Lower leg skin (tissue), 3 donors: ENCODE data around the gene CREB5.
"Not testable (repeated sequence)": the region's sequence is repeated elsewhere in the genome, so short reads cannot be mapped to it uniquely, and the experiment has no call there.

Source experiments
- CTCF ChIP-seq, 3 donors: fragments of 450-650 bp; IDR thresholded peaks; one replicate each; pipeline ENCODE4 v1.5.1; 2016; ENCODE audit warnings: antibody characterized with exemption in 3 of 3, mild to moderate bottlenecking in 3 of 3, moderate library complexity in 2 of 3
- POLR2A ChIP-seq, 2 donors: fragments of 450-650 bp; IDR thresholded peaks; one replicate each; pipeline ENCODE4 v1.6.1; 2016 to 2017; ENCODE audit warnings: antibody characterized with exemption in 2 of 2, mild to moderate bottlenecking in 1 of 2, moderate library complexity in 1 of 2

- not testable (repeated sequence) for TF ChIP-seq POLR2A, CTCF (IDR thresholded peaks at IDR 0.05)
Observed at GRCh38 chr7:28825817-28826448, 413.6 kb downstream of the CREB5 start.
